Neural cell (in vitro differentiated cells): ENCODE data around the gene ENKD1.

Source experiments
- POLR2AphosphoS5 ChIP-seq: IDR thresholded peaks from 2 replicates; pipeline ENCODE4 v1.6.1; 2012
- TF ChIP-seq, protein P1 (sequence below): fragments of 450-650 bp; IDR thresholded peaks from 2 replicates; pipeline ENCODE4 v1.5.1; 2014; ENCODE audit warnings: antibody characterized with exemption, mild to moderate bottlenecking, moderate library complexity; ENCODE audit not compliant: poor library complexity, severe bottlenecking
- TF ChIP-seq, protein P2 (sequence below): IDR thresholded peaks from 2 replicates; pipeline ENCODE4 v1.6.1; 2012; ENCODE audit warnings: borderline replicate concordance

GRCh38 chr16:67699265-67699664 is 32.7 kb upstream of the ENKD1 start:
- TF ChIP-seq, protein P1, sequence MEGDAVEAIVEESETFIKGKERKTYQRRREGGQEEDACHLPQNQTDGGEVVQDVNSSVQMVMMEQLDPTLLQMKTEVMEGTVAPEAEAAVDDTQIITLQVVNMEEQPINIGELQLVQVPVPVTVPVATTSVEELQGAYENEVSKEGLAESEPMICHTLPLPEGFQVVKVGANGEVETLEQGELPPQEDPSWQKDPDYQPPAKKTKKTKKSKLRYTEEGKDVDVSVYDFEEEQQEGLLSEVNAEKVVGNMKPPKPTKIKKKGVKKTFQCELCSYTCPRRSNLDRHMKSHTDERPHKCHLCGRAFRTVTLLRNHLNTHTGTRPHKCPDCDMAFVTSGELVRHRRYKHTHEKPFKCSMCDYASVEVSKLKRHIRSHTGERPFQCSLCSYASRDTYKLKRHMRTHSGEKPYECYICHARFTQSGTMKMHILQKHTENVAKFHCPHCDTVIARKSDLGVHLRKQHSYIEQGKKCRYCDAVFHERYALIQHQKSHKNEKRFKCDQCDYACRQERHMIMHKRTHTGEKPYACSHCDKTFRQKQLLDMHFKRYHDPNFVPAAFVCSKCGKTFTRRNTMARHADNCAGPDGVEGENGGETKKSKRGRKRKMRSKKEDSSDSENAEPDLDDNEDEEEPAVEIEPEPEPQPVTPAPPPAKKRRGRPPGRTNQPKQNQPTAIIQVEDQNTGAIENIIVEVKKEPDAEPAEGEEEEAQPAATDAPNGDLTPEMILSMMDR = no peak
- TF ChIP-seq, protein P2, sequence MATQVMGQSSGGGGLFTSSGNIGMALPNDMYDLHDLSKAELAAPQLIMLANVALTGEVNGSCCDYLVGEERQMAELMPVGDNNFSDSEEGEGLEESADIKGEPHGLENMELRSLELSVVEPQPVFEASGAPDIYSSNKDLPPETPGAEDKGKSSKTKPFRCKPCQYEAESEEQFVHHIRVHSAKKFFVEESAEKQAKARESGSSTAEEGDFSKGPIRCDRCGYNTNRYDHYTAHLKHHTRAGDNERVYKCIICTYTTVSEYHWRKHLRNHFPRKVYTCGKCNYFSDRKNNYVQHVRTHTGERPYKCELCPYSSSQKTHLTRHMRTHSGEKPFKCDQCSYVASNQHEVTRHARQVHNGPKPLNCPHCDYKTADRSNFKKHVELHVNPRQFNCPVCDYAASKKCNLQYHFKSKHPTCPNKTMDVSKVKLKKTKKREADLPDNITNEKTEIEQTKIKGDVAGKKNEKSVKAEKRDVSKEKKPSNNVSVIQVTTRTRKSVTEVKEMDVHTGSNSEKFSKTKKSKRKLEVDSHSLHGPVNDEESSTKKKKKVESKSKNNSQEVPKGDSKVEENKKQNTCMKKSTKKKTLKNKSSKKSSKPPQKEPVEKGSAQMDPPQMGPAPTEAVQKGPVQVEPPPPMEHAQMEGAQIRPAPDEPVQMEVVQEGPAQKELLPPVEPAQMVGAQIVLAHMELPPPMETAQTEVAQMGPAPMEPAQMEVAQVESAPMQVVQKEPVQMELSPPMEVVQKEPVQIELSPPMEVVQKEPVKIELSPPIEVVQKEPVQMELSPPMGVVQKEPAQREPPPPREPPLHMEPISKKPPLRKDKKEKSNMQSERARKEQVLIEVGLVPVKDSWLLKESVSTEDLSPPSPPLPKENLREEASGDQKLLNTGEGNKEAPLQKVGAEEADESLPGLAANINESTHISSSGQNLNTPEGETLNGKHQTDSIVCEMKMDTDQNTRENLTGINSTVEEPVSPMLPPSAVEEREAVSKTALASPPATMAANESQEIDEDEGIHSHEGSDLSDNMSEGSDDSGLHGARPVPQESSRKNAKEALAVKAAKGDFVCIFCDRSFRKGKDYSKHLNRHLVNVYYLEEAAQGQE = no peak
- TF ChIP-seq POLR2AphosphoS5 = no peak
